GM12878 (cell line): Measurements from ENCODE around the gene BEST3. TPM values are rescaled to one million over a fixed set of nuclear protein-coding genes. Genes with fewer than 3 reads are reported as not detected.

ENCODE experiments used
- ATAC-seq: fragments of 200-7000 bp; cut with Tn5 transposase; 3 replicates; pipeline ENCODE4 v1.9.1; 2020; ENCODE audit warnings: mild to moderate bottlenecking, moderate library complexity
- BruUV-seq: library from RNA; stranded (reverse); fragments of 400-500 nt; replicated peaks from 2 replicates; lab custom pipeline; 2021; lab: Mats Ljungman, UMichigan
- CTCF ChIA-PET: fragments of 300-600 bp; sonication (Branson Sonifier 250); formaldehyde crosslinking; extraction: SDS; loops from one replicate; lab custom pipeline; 2021; ENCODE audit warnings: inconsistent platforms; lab: Yijun Ruan, JAX
- POLR2A ChIA-PET: fragments of 350-600 bp; formaldehyde crosslinking; extraction: SDS; loops from one replicate; lab custom pipeline; 2021; ENCODE audit warnings: inconsistent platforms; lab: Charles Lee
- RAD21 ChIA-PET: fragments of 300-600 bp; sonication (Branson Sonifier 250); formaldehyde crosslinking; loops from one replicate; lab custom pipeline; 2023; ENCODE audit warnings: antibody characterized with exemption; ENCODE audit not compliant: unreplicated experiment; lab: Charles Lee
- SMC1A ChIA-PET: fragments of 300-600 bp; sonication (Branson Sonifier 250); formaldehyde crosslinking; loops from one replicate; lab custom pipeline; 2023; ENCODE audit not compliant: unreplicated experiment, uncharacterized antibody; lab: Charles Lee
- DNase-seq: peaks from one replicate; pipeline ENCODE4 v3.0.0-alpha.2; 2011; ENCODE audit warnings: low read depth, low spot score
- FAIRE-seq: peaks from 3 replicates; lab custom pipeline; 2011; peaks lifted over from hg19 to GRCh38; lab: Jason Lieb, UNC
- H2AFZ ChIP-seq: 2 replicates; pipeline ENCODE4 v1.6.0; 2011; ENCODE audit warnings: low read depth, low read length, control low read depth; ENCODE audit not compliant: control insufficient read depth
- H3K27ac ChIP-seq: 2 replicates; pipeline ENCODE4 v1.5.1; 2011; ENCODE audit warnings: control low read depth; ENCODE audit not compliant: control insufficient read depth, insufficient read depth
- H3K27me3 ChIP-seq, 2 experiments: replicated peaks in 1 of 2; 2 replicates each; pipeline versions ENCODE4 v1.6.0 to v1.6.1; 2011; ENCODE audit warnings: low read length in 1 of 2; ENCODE audit not compliant: control insufficient read depth in 2 of 2, insufficient read depth in 2 of 2
- H3K36me3 ChIP-seq, 2 experiments: 2 replicates each; pipeline ENCODE4 v1.5.1; 2011; ENCODE audit warnings: low read length in 1 of 2; ENCODE audit not compliant: control insufficient read depth in 2 of 2, insufficient read depth in 2 of 2
- H3K4me1 ChIP-seq: 2 replicates; pipeline ENCODE4 v1.6.1; 2011; ENCODE audit warnings: mild to moderate bottlenecking, low read length, moderate library complexity, mixed read lengths; ENCODE audit not compliant: control insufficient read depth, insufficient read depth
- H3K4me2 ChIP-seq: 2 replicates; pipeline ENCODE4 v1.6.0; 2011; ENCODE audit warnings: control low read depth; ENCODE audit not compliant: control insufficient read depth, insufficient read depth
- H3K4me3 ChIP-seq: fragments of 200-600 bp; sonication (generic); 2 replicates; pipeline ENCODE4 v1.5.1; 2016
- H3K79me2 ChIP-seq: 2 replicates; pipeline ENCODE4 v1.6.0; 2011; ENCODE audit warnings: low read length; ENCODE audit not compliant: control insufficient read depth, insufficient read depth
- H3K9ac ChIP-seq: 2 replicates; pipeline ENCODE4 v1.8.0; 2011; ENCODE audit warnings: low read length, control low read depth, mixed read lengths; ENCODE audit not compliant: control insufficient read depth, insufficient read depth
- H3K9me3 ChIP-seq: replicated peaks from 3 replicates; pipeline ENCODE4 v1.5.1; 2011; ENCODE audit warnings: mild to moderate bottlenecking, low read length; ENCODE audit not compliant: control insufficient read depth, insufficient read depth
- H4K20me1 ChIP-seq: 2 replicates; pipeline ENCODE4 v1.6.0; 2011; ENCODE audit not compliant: control insufficient read depth, insufficient read depth
- E4F1 ChIP-seq: fragments of 450-650 bp; IDR thresholded peaks from 2 replicates; pipeline ENCODE4 v1.6.1; 2018; ENCODE audit warnings: borderline replicate concordance, mild to moderate bottlenecking; ENCODE audit not compliant: partially characterized antibody
- SREBF1 ChIP-seq: IDR thresholded peaks from 2 replicates; pipeline ENCODE4 v1.6.1; 2012; ENCODE audit warnings: mild to moderate bottlenecking, low read length
- WGBS: methylation state at CpG from one replicate; pipeline ENCODE4 v1.1.6; 2016; ENCODE audit warnings: low lambda C conversion rate; ENCODE audit not compliant: insufficient replicate concordance, insufficient coverage; ENCODE audit errors: missing lambda C conversion rate; 5-methylcytosine and 5-hydroxymethylcytosine counted together
- in situ Hi-C: fragments of 300-500 bp; cut with MboI; formaldehyde crosslinking; loops from 9 replicates; pipeline ENCODE4 v1.14.3; 2018; ENCODE audit warnings: mixed read lengths
- intact Hi-C: fragments of 100-400 bp; cut with micrococcal nuclease; formaldehyde crosslinking; loops from one replicate; pipeline ENCODE4 v1.14.2; 2022; ENCODE audit not compliant: unreplicated experiment
- polyA plus RNA-seq, 11 experiments: library from polyadenylated mRNA; depleted of rRNA in 4 of 11; unstranded in 6 of 11; stranded (reverse) in 5 of 11; fragments of >200 nt; fragmentation: Nextera tagmentation in 4 of 11; fragmentation: Illumina TruSeq in 1 of 11; extraction: Ambion mirVana in 4 of 11; extraction: Trizol in 1 of 11; gene quantifications; 1 replicate in 1 of 11; 2 replicates in 10 of 11; pipeline versions ENCODE4 v1.2.1 to v1.2.3, GENCODE V29; 2011 to 2016; ENCODE audit warnings: inconsistent platforms in 2 of 11, missing spikeins in 2 of 11, low read depth in 1 of 11
- total RNA-seq, 4 experiments: library from RNA; depleted of rRNA in 3 of 4; stranded (reverse); fragments of >200 nt in 3 of 4; fragmentation: Illumina TruSeq in 1 of 4; extraction: Trizol in 1 of 4; gene quantifications; 2 replicates each; pipeline versions ENCODE4 v1.2.1 to v1.2.3, GENCODE V29; 2013 to 2021
- TF ChIP-seq, protein P1 (sequence below): fragments of 450-650 bp; IDR thresholded peaks from 2 replicates; pipeline ENCODE4 v1.6.1; 2017; ENCODE audit warnings: mild to moderate bottlenecking, low read depth, inconsistent platforms; ENCODE audit not compliant: poor library complexity, severe bottlenecking

Gene BEST3
- total and polyA plus RNA-seq, 10 of the 15 experiments (the other 5 are each of a cell fraction or from before 2014, with no cell fraction given), result not detected

- no TSS peak for BruUV-seq
- no peaks in the 10 kb centered on the region for H3K4me1 ChIP-seq
- H3K9me3 ChIP-seq, result no peaks in the 10 kb centered on the region
- POLR2A ChIA-PET, result no interaction called here
- no peaks in the 10 kb centered on the region for H3K36me3 ChIP-seq
- no peak overlapping the region for H2AFZ ChIP-seq
- RAD21 ChIA-PET, result no interaction called here
- in situ Hi-C loops (no loop called here), intact Hi-C loops (no loop called here)
- SMC1A ChIA-PET, result no interaction called here
- H3K79me2 ChIP-seq, result no peaks in the 10 kb centered on the region
- H3K4me2 ChIP-seq, result no peak overlapping the region
- H3K4me3 ChIP-seq, result no peak overlapping the region
- DNase-seq (no peak), FAIRE-seq (no peak), ATAC-seq (no peak)
- no peak overlapping the region for H3K27ac ChIP-seq
- no peaks in the 10 kb centered on the region for H4K20me1 ChIP-seq
- TF ChIP-seq, protein P1, sequence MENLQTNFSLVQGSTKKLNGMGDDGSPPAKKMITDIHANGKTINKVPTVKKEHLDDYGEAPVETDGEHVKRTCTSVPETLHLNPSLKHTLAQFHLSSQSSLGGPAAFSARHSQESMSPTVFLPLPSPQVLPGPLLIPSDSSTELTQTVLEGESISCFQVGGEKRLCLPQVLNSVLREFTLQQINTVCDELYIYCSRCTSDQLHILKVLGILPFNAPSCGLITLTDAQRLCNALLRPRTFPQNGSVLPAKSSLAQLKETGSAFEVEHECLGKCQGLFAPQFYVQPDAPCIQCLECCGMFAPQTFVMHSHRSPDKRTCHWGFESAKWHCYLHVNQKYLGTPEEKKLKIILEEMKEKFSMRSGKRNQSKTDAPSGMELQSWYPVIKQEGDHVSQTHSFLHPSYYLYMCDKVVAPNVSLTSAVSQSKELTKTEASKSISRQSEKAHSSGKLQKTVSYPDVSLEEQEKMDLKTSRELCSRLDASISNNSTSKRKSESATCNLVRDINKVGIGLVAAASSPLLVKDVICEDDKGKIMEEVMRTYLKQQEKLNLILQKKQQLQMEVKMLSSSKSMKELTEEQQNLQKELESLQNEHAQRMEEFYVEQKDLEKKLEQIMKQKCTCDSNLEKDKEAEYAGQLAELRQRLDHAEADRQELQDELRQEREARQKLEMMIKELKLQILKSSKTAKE, result no peak
- TF ChIP-seq SREBF1 (no peak), E4F1 (no peak)
- no peaks in the 10 kb centered on the region for H3K27me3 ChIP-seq
- WGBS, result 88% methylated on average over 2 of the region's 2 CpGs
- H3K9ac ChIP-seq, result no peak overlapping the region
- CTCF ChIA-PET, result no interaction called here
Measured at GRCh38 chr12:69712826-69713225, 13.7 kb upstream of the BEST3 start.
